ENCODE results near the gene SYCP2.

Gene SYCP2

DNA sequence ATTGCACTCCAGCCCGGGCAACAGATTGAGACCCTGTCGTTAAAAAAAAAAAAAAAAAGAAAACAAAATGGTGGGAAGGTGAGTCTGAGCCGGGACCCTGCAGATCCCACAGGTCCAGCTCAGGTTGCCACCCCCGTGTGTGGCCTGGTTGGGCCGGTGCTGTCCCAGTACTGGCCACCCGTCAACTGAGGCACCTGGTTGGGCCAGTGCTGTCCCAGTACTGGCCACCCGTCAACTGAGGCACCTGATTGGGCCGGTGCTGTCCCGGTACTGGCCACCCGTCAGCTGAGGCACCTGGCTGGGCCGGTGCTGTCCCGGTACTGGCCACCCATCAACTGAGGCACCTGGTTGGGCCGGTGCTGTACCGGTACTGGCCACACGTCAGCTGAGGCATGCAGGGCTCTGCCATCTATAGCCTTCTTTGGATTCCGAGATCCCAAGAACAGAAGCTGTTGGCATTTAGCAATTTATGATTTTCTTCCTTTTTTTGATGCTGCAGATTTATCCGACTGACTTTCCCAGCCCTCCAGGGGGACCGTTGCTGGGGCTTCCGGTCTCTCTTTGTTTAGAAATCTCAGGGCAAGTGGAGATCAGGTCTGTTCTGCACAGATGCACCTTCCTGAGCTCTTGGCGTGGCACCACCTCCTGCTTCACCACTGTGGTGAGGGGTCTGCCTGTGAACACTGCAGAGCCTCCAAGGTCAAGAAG lies 113.8 kb downstream of the SYCP2 start:
- POLR2A ChIA-PET (ENCODE audit: low non-redundant PET): no interaction called here
- no peak for DNase-seq (ENCODE audit: low spot score)
- TF ChIP-seq, protein P1, sequence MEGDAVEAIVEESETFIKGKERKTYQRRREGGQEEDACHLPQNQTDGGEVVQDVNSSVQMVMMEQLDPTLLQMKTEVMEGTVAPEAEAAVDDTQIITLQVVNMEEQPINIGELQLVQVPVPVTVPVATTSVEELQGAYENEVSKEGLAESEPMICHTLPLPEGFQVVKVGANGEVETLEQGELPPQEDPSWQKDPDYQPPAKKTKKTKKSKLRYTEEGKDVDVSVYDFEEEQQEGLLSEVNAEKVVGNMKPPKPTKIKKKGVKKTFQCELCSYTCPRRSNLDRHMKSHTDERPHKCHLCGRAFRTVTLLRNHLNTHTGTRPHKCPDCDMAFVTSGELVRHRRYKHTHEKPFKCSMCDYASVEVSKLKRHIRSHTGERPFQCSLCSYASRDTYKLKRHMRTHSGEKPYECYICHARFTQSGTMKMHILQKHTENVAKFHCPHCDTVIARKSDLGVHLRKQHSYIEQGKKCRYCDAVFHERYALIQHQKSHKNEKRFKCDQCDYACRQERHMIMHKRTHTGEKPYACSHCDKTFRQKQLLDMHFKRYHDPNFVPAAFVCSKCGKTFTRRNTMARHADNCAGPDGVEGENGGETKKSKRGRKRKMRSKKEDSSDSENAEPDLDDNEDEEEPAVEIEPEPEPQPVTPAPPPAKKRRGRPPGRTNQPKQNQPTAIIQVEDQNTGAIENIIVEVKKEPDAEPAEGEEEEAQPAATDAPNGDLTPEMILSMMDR (conservative IDR thresholded peaks at IDR 0.05; ENCODE audit: low read depth): no peak
- peak overlapping the region; percentile 80 for H3K27ac ChIP-seq
- CTCF ChIA-PET: interaction anchor here (0.7 kb wide), 1 partner anchor 120 kb away, joined by 4 read pairs; no protein-coding TSS in a partner anchor

DNA sequence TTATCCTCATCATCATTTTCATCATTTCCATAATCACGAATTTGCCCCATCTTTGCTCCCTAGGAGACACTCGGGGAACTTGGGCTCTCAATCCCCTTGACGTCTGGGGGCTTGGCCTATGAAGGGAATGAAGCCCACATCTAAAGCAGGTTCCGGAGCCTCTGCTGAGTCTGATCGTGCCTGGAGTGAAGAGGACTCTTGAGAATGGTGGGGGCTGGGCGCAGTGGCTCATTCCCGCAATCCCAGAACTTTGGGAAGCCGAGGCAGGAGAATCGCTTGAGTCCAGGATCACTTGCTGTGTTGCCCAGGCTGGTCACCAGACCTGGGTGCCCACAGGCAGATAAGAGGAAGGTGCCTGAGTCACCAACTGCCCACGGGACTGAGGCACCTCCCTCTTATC lies 114.5 kb downstream of the SYCP2 start:
- POLR2A ChIA-PET (ENCODE audit: low non-redundant PET): no interaction called here
- CTCF ChIA-PET: no interaction called here

DNA sequence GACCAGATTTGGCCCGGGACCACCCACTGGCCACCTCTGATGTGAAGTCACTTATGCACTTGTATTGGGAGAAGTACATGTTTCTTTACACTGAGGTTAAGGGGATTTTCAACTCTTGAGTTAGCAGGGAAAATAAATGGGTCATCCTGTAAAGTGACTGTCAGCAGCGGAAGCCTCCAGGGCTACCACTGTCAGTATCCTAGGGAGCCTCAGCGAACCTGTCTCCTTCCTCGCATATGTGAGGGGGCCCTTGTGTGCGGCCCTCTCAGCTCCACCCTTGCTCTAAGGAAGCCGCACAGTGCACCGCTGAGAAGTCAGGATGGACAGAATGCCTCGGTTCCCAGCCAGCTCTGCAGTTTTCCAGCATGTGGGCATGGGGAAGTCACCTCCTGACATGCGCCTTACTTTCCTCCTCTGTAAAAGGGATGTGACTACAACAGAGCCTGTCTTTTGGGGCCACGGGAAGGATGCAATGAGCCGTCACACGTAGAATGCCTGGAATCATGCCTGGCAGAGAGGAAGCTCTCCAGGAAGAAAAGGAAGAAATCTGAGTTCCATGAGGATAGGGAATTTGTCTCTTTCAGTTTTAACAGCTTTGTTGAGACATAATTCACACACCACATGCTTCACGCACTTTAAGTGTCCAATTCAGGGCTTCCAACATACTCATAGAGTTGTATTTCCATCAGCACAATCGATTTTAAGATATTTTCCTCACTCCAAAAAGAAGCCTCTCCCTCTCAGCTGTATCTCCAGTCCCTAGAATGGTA lies 115.4 kb downstream of the SYCP2 start:
- TF ChIP-seq, protein P1 (conservative IDR thresholded peaks at IDR 0.05; ENCODE audit: low read depth): no peak
- POLR2A ChIA-PET (ENCODE audit: low non-redundant PET): no interaction called here
- DNase-seq (ENCODE audit: low spot score): no peak
- no peak overlapping the region for H3K27ac ChIP-seq
- CTCF ChIA-PET: interaction anchor here (1.3 kb wide), 1 partner anchor 32 kb away, joined by 3 read pairs; no protein-coding TSS in a partner anchor

More for the DNA sequence above, 114.5 kb downstream of the SYCP2 start:
- no peak for DNase-seq (ENCODE audit: low spot score)
- H3K27ac ChIP-seq: no peak overlapping the region
- TF ChIP-seq, protein P1 (conservative IDR thresholded peaks at IDR 0.05; ENCODE audit: low read depth): no peak

DNA sequence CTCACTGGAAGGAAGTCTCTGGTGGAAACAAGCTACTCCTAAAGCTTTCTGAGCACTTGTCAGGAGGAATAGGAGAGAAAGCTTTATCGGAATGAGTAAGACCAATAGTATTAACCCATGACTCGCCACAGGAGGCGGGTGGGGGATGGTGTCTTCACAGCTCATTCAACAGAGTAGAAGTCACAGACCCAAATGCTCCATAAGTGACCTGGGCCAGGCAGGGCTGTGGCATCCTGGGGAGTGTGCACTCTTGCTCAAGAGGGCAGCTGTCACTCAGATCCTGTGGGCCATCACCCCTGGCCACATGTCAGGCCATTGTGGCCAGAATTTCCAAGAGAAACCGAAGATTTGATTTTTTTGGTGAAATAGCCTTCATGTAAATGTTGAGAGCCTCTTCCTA lies 116.0 kb downstream of the SYCP2 start:
- DNase-seq (ENCODE audit: low spot score): no peak
- no peak overlapping the region for H3K27ac ChIP-seq
- TF ChIP-seq, protein P1 (conservative IDR thresholded peaks at IDR 0.05; ENCODE audit: low read depth): no peak
- ChIA-PET POLR2A (ENCODE audit: low non-redundant PET) (no interaction called here), CTCF (interaction anchor here (1.3 kb wide), 1 partner anchor 33 kb away, joined by 3 read pairs; no protein-coding TSS in a partner anchor)

DNA sequence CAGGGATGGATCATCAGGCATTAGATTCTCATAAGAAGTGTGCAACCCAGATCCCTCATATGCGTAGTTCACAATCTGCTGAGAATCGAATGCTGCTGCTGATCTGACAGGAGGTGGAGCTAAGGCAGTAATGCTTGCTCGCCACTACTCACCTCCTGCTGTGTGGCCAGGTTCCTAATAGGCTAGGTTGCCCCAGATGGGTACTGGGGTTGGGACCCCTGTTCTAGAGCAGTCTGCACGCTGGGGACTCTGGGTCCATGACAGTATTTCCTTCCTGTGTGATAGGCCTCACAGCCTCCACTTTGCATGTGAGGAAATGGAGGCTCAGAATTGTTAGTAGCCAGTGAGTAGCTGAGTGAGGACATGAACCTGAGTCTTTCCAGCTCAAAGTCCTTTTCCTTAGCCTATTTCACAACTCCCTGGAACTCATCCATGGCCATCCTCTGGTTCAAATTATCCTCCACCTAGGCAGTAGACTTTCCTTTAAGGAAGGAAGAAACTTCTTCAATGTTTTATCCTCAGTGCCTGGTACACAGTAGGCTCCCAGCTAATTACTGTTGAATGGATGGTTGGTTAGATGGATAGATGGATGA lies 117.2 kb downstream of the SYCP2 start:
- DNase-seq (ENCODE audit: low spot score): no peak
- TF ChIP-seq, protein P1 (conservative IDR thresholded peaks at IDR 0.05; ENCODE audit: low read depth): no peak
- no peak overlapping the region for H3K27ac ChIP-seq
- ChIA-PET POLR2A (ENCODE audit: low non-redundant PET) (no interaction called here), CTCF (interaction anchor here (0.7 kb wide), 1 partner anchor 34 kb away, joined by 4 read pairs; no protein-coding TSS in a partner anchor)

DNA sequence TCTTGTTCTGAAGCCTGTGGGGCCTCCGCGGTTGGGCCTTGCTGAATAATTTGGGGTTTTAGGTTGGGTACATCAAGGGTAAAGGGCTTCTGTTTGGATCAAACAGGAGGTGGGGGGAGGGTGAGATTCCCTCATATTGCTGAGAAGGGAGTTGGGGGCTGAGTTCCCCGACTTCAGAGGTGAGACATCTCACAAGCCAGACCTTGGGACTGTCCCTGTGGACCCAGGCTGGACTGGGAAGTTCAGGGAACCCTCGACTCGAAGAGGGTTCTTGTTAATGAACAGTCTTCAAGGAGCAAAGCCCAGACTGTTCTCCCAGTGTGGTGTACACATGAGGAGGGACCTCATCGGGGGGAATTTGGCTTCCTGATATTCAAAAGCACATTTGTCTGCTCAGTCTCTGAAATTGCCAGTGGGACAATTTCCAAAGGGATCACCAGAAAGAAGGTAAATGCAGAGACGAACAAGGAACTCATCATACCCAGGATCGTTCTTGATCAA lies 118.5 kb downstream of the SYCP2 start:
- DNase-seq (ENCODE audit: low spot score): no peak
- TF ChIP-seq, protein P1 (conservative IDR thresholded peaks at IDR 0.05; ENCODE audit: low read depth): no peak
- ChIA-PET CTCF (interaction anchor here (0.7 kb wide), 2 partner anchors 13 to 461 kb away, joined by 4 to 8 read pairs; no protein-coding TSS in a partner anchor), POLR2A (ENCODE audit: low non-redundant PET) (interaction anchor here (0.7 kb wide), 1 partner anchor 23 kb away, joined by 6 read pairs; no protein-coding TSS in a partner anchor)
- H3K27ac ChIP-seq: no peak overlapping the region

All from RWPE1 (cell line).